Activated T-cell treated with anti-CD3 and anti-CD28 coated beads, Interleukin-2, amount 50 U/mL, for 4 hours (primary cell): ENCODE measurements around the gene OR5T2. TPM values are rescaled to one million over a fixed set of nuclear protein-coding genes. Genes with fewer than 3 reads are reported as not detected.
"Not testable (repeated sequence)": the region's sequence is repeated elsewhere in the genome, so short reads cannot be mapped to it uniquely, and the experiment has no call there.

Experiments used
- ATAC-seq, 2 donors: fragments of 200-7000 bp; cut with Tn5 transposase; one replicate each; pipeline ENCODE4 v1.10.0; 2021
- DNase-seq: peaks from one replicate; pipeline ENCODE4 v3.0.0-alpha.2; 2020
- H3K27me3 Mint-ChIP-seq: one replicate; pipeline ENCODE4 v1.8.0; 2021; ENCODE audit warnings: low read depth, mixed read lengths
- H3K36me3 Mint-ChIP-seq: one replicate; pipeline ENCODE4 v1.8.0; 2022; ENCODE audit warnings: mixed read lengths; ENCODE audit not compliant: insufficient read depth
- H3K4me1 Mint-ChIP-seq: one replicate; pipeline ENCODE4 v1.8.0; 2021; ENCODE audit warnings: low read depth, mixed read lengths
- H3K4me3 Mint-ChIP-seq: one replicate; pipeline ENCODE4 v1.8.0; 2021; ENCODE audit warnings: mild to moderate bottlenecking, moderate library complexity, mixed read lengths
- H3K9me3 Mint-ChIP-seq: one replicate; pipeline ENCODE4 v1.8.0; 2021; ENCODE audit warnings: mixed read lengths
- total RNA-seq, 3 donors: library from RNA; stranded (reverse); gene quantifications; one replicate each; pipeline ENCODE4 v1.2.1, GENCODE V29; 2021

OR5T2 gene
- total RNA-seq: not detected

DNA sequence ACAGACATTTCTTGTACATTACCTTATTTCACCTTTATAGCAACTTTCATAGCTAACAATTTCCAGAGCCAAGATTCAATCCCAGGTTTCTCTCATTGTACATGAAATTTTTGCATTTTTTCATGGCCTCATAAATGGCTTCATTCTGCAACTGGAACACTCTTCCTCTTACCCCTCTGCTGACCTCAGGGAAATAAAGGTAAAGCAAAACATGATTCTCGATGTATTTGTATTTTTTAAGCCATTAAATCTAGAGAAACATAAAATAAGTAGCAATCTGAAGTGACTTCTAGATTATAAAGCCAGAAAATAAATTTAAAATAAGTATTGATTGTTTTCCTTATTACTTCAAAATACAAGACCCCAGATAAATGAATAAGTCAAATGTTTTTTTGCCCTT, at the start of gene OR5T2:
Gene OR5T2, minus strand, starts transcription at position 101 of the 400 bp plus-strand sequence. CDS start 1,193 bp downstream, outside the sequence.
- Mint-ChIP-seq H3K36me3 (no peaks in the 10 kb centered on the region), H3K9me3 (peaks cover 14% of the 10 kb centered on the region), H3K4me1 (no peaks in the 10 kb centered on the region), H3K27me3 (no peaks in the 10 kb centered on the region), H3K4me3 (no peak within 1 kb of the TSS)
- ATAC-seq (no peak), DNase-seq (no peak)

DNA sequence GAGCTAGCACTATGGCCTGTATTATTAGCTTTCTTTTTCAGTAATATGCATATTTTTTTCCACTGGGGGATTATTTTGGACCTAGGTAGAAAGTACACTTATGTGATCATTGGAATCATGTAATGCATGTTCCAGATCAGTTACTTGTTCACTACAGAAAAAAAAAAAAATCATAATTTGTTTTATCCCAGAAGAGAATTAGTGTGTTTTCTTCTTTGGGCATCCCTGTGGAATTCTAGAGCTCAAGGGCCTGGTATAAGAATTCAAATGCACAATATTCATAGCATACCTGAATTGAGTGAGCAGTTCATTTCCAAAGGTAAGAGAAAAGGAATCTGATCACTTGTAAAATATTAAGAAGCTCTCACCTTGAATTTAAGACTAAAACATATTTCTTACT, 39.8 kb upstream of the OR5T2 start, which contains the start of gene OR5T1:
Gene OR5T1, plus strand, starts transcription at position 301 of the 400 bp plus-strand sequence. CDS start 1,485 bp downstream, outside the sequence.
- no peak within 1 kb of the TSS for H3K4me3 Mint-ChIP-seq
- ATAC-seq (no peak), DNase-seq (no peak)
- H3K4me1 Mint-ChIP-seq: no peaks in the 10 kb centered on the region
- H3K36me3 Mint-ChIP-seq: no peaks in the 10 kb centered on the region
- H3K9me3 Mint-ChIP-seq: peaks cover 34% of the 10 kb centered on the region
- H3K27me3 Mint-ChIP-seq: no peaks in the 10 kb centered on the region

DNA sequence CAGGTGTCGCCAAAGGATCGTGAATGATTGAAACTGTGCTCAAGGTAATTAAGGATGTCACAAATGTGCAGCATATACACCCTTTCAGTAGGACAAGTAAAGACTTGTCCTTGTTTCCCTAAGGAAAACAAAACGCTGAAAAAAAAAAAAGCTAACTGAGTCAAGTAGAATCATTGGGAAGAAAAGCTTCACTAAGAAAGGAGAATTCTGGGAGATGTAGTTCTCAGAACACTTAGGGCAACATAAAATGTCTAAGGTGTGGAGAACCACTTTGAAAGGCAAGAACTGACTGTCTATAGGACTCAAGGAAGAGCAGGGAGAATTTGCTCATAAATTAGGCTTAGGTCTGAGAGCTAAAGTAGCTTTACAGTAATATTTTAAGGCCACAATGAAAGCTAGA, 37.0 kb upstream of the OR5T2 start:
- H3K27me3 Mint-ChIP-seq: no peaks in the 10 kb centered on the region
- no peak for DNase-seq
- no peak overlapping the region for H3K4me3 Mint-ChIP-seq
- H3K36me3 Mint-ChIP-seq: no peaks in the 10 kb centered on the region
- no peak for ATAC-seq
- no peaks in the 10 kb centered on the region for H3K4me1 Mint-ChIP-seq
- H3K9me3 Mint-ChIP-seq: peaks cover 35% of the 10 kb centered on the region

DNA sequence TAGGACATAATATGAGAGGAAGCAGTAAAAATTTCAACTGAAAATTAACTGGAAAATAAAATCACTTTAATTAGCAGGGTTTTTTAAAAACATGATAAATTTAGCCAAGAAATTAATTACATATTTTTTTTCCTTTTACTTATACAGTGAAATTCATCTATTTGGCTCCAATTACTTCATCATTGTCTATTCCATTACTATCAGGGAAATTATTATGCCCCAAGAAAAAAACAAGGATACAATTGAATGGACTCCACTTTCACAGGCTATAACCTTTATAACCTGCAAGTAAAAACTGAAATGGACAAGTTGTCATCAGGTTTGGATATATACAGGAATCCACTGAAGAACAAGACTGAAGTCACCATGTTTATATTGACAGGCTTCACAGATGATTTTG, 17.9 kb upstream of the OR5T2 start, which contains the start of gene OR5T3:
Gene OR5T3, plus strand, starts transcription at position 301 of the 400 bp plus-strand sequence. Its CDS starts 0 bp downstream, at position 301.
- no peaks in the 10 kb centered on the region for H3K36me3 Mint-ChIP-seq
- no peak within 1 kb of the TSS for H3K4me3 Mint-ChIP-seq
- no peaks in the 10 kb centered on the region for H3K4me1 Mint-ChIP-seq
- H3K27me3 Mint-ChIP-seq: no peaks in the 10 kb centered on the region
- ATAC-seq: no peak
- DNase-seq: no peak
- peaks cover 7% of the 10 kb centered on the region for H3K9me3 Mint-ChIP-seq

DNA sequence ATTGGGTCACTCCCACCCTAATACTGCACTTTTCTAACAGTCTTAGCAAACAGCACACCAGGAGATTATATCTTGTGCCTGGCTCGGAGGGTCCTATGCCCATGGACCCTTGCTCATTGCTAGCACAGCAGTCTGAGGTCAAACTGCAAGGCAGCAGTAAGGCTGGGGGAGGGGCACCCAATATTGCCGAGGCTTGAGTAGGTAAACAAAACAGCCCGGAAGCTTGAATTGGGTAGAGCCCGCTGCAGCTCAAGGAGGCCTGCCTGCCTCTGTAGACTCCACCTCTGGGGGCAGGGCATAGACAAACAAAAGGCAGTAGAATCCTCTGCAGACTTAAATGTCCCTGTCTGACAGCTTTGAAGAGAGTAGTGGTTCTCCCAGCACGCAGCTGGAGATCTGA, 14.3 kb downstream of the OR5T2 start:
- ATAC-seq, H3K4me1 Mint-ChIP-seq, DNase-seq, H3K27me3 Mint-ChIP-seq, H3K4me3 Mint-ChIP-seq, H3K36me3 Mint-ChIP-seq: not testable (repeated sequence)
- H3K9me3 Mint-ChIP-seq: peaks cover 31% of the 10 kb centered on the region

DNA sequence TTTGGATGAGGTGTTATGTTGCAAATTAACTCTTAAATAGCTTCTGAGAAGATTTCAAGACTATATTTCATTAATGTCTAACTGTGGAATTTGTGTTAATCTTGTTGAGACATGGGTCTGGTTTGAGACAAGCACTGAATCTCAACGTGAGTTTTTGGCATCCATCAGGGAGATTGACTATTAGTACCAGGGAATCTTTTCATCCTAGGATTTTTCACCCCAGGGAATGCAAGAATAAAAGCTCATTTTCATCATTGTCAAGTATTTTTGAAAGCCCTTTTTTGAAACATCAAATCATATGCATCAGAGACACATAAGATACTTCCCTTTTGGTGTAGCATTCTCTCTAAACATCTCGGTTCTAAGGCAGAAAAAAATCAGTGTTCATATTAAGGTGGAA, 19.5 kb downstream of the OR5T2 start:
- no peaks in the 10 kb centered on the region for H3K27me3 Mint-ChIP-seq
- no peaks in the 10 kb centered on the region for H3K36me3 Mint-ChIP-seq
- no peak overlapping the region for H3K4me3 Mint-ChIP-seq
- ATAC-seq: no peak
- no peaks in the 10 kb centered on the region for H3K4me1 Mint-ChIP-seq
- H3K9me3 Mint-ChIP-seq: peaks cover 28% of the 10 kb centered on the region
- no peak for DNase-seq

DNA sequence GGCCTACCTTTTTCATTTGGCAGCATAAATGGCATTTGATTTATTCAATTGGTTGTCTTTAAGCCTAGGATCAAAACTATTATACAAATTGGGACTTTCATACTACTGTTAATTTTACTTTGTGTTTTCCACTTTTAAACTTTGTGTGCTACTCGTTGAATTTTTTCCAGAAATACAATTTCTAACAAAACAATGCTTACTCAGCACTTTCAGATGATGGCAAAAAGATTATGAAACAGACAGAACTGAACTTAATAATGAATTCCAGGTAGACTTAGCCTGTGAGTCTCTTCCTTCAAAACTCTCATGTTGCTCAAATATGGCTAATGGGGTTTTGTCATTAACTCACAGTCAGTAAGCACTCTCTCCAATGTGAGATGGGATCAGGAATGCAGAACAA, 26.3 kb downstream of the OR5T2 start:
- DNase-seq (no peak), ATAC-seq (no peak)
- no peaks in the 10 kb centered on the region for H3K4me1 Mint-ChIP-seq
- no peak overlapping the region for H3K4me3 Mint-ChIP-seq
- H3K27me3 Mint-ChIP-seq: no peaks in the 10 kb centered on the region
- no peaks in the 10 kb centered on the region for H3K36me3 Mint-ChIP-seq
- H3K9me3 Mint-ChIP-seq: peaks cover 23% of the 10 kb centered on the region

DNA sequence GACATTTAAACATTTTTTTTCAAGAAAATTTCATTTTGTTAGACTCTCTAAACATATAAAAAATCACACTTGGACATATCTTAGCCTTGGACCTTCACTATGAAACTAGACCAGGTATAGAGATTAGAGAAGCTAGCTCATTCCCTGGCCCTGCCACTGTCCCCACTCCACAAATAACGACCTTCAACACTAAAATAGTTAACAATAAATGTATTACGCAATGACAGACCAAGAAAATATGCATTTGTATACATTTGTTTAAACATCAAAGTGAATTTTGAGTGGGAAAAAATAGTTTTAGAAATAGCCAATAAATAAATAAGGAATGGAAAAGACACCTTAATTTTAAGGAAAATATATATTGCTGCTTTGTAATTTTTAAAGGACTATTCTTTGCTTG, 36.7 kb downstream of the OR5T2 start:
- Mint-ChIP-seq H3K4me3 (no peak overlapping the region), H3K27me3 (no peaks in the 10 kb centered on the region), H3K4me1 (no peaks in the 10 kb centered on the region), H3K9me3 (peaks cover 16% of the 10 kb centered on the region), H3K36me3 (no peaks in the 10 kb centered on the region)
- ATAC-seq (no peak), DNase-seq (no peak)

DNA sequence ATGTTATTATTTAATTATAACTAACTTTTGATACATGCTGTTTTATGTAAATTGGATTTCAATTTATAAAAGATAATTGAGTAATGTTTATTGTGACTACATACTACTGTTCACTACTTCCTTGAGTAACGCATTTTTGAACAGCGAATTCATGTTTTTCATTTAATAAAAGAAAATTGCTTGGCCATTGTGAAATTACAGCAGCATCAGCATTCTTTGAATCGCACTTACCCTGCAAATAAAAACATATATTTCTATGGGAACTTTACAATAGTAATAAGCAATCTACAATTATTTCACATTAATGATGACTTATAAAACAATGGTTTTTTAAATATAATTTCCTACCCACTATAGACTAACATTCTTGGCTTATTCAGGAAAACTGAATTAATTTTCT, 37.4 kb downstream of the OR5T2 start:
- Mint-ChIP-seq H3K36me3 (no peaks in the 10 kb centered on the region), H3K27me3 (no peaks in the 10 kb centered on the region), H3K4me3 (no peak overlapping the region), H3K4me1 (no peaks in the 10 kb centered on the region), H3K9me3 (peaks cover 18% of the 10 kb centered on the region)
- ATAC-seq: no peak
- DNase-seq: no peak

DNA sequence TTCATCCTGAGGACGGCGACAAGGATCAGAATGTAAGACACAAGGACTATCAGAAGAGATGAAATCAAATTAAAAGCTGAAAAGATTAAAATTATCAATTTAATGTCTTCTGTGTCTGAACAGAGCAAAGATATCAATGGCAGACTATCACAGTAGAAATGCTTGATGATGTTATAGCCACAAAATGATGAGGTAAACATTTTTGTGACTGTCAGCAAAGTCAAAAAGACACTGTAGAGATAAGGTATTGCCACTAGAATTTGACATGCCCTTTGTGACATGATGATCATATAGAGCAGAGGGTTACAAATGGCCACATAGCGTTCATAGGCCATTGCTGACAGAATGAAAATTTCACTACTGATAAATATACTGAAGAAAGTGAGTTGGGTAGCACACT, 45.5 kb downstream of the OR5T2 start:
- Mint-ChIP-seq H3K4me3 (no peak overlapping the region), H3K27me3 (no peaks in the 10 kb centered on the region), H3K9me3 (peaks cover 21% of the 10 kb centered on the region), H3K36me3 (no peaks in the 10 kb centered on the region), H3K4me1 (no peaks in the 10 kb centered on the region)
- ATAC-seq (no peak), DNase-seq (no peak)

DNA sequence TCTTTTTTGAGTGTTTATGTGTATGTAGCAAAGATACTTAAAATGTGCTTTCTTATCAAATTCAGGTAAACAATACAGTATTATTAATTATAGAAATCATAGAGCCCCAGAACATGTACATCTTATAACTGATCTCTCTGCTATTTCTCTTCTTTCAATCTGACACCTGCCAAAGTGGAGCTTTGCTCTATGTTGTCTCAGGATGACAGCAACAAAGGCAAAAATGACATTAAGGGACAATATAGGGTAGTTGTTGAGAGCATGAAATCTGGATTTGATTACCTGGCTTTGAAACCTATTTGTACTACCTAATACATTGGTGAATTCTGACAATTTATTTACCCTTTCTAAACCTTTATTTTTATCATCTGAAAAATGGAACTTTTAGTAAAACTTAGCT, 50.6 kb downstream of the OR5T2 start:
- Mint-ChIP-seq H3K9me3 (peaks cover 28% of the 10 kb centered on the region), H3K27me3 (no peaks in the 10 kb centered on the region), H3K36me3 (no peaks in the 10 kb centered on the region), H3K4me3 (no peak overlapping the region), H3K4me1 (no peaks in the 10 kb centered on the region)
- no peak for ATAC-seq
- no peak for DNase-seq

Other genes with a start within 250 kb of the OR5T2 start
- not detected for gene OR5F1, start 239.6 kb downstream of the OR5T2 start, total RNA-seq
- gene OR5AS1, start 206.6 kb downstream of the OR5T2 start, total RNA-seq: not detected
- not detected for gene OR8I2, start 140.9 kb downstream of the OR5T2 start, total RNA-seq
- gene OR8H2, start 130.6 kb downstream of the OR5T2 start, total RNA-seq: not detected
- not detected for gene OR8H3, start 111.9 kb downstream of the OR5T2 start, total RNA-seq
- not detected for gene OR8J3, start 94.1 kb downstream of the OR5T2 start, total RNA-seq
- gene OR8K5, start 73.9 kb downstream of the OR5T2 start, total RNA-seq: not detected
- not detected for gene OR5J2, start 57.6 kb downstream of the OR5T2 start, total RNA-seq
- gene OR5T3, start 18.0 kb upstream of the OR5T2 start, total RNA-seq: not detected
- gene OR5T1, start 39.9 kb upstream of the OR5T2 start, total RNA-seq: not detected
- not detected for gene OR8H1, start 58.0 kb upstream of the OR5T2 start, total RNA-seq
- gene OR8K3, start 80.9 kb upstream of the OR5T2 start, total RNA-seq: not detected
- gene OR8K1, start 111.8 kb upstream of the OR5T2 start, total RNA-seq: not detected
- not detected for gene OR8J1, start 120.0 kb upstream of the OR5T2 start, total RNA-seq
- not detected for gene OR8U1, start 141.4 kb upstream of the OR5T2 start, total RNA-seq
- gene OR5AL1, start 178.4 kb upstream of the OR5T2 start, total RNA-seq: not detected
- gene OR5M3, start 239.1 kb upstream of the OR5T2 start, total RNA-seq: not detected